NCI-H526 (cell line): ENCODE results near the gene ZNF512B.
"Not testable (repeated sequence)": the region's sequence is repeated elsewhere in the genome, so short reads cannot be mapped to it uniquely, and the experiment has no call there.

Experiments
- DNase-seq, 2 experiments: peaks; one replicate each; lab custom pipeline; 2025; lab: John Stamatoyannopoulos, UW

Gene ZNF512B

GRCh38 chr20:63977739-63978276 is 8.1 kb upstream of the ZNF512B start:
- DNase-seq: no peak

GRCh38 chr20:63976980-63977738 is 7.4 kb upstream of the ZNF512B start:
- no peak for DNase-seq

- DNase-seq: not testable (repeated sequence)
Observed at GRCh38 chr20:63976511-63976910, 6.8 kb upstream of the ZNF512B start.

GRCh38 chr20:63974402-63975200 is 4.9 kb upstream of the ZNF512B start:
- DNase-seq: no peak

GRCh38 chr20:63973636-63974401 is 4.1 kb upstream of the ZNF512B start:
- peak in 1 of 2 experiments; percentile 89 for DNase-seq

- DNase-seq: no peak
Observed at GRCh38 chr20:63973160-63973479, 3.4 kb upstream of the ZNF512B start.

- no peak for DNase-seq
Observed at GRCh38 chr20:63972312-63973159, 2.8 kb upstream of the ZNF512B start.

- not testable (repeated sequence) for DNase-seq
Observed at GRCh38 chr20:63971960-63972311, 2.2 kb upstream of the ZNF512B start.

- DNase-seq: no peak
Observed at GRCh38 chr20:63970714-63971431, 1.1 kb upstream of the ZNF512B start.

GRCh38 chr20:63968928-63969760 is 586 bp downstream of the ZNF512B start:
- peak in 1 of 2 experiments; percentile 62 for DNase-seq

- DNase-seq: no peak
Observed at GRCh38 chr20:63968136-63968927, 1.4 kb downstream of the ZNF512B start.

- DNase-seq: no peak
Observed at GRCh38 chr20:63967330-63968135, 2.2 kb downstream of the ZNF512B start.

- no peak for DNase-seq
Observed at GRCh38 chr20:63966944-63967322, 2.8 kb downstream of the ZNF512B start.

GRCh38 chr20:63966172-63966943 is 3.4 kb downstream of the ZNF512B start:
- no peak for DNase-seq

GRCh38 chr20:63964412-63964811 is 5.3 kb downstream of the ZNF512B start:
- DNase-seq: no peak

GRCh38 chr20:63963784-63964301 is 5.9 kb downstream of the ZNF512B start:
- DNase-seq: no peak

- DNase-seq: no peak
Observed at GRCh38 chr20:63963348-63963741, 6.4 kb downstream of the ZNF512B start.
